GM12878 (cell line): ENCODE results near the gene CAMK2G.

Experiments used
- NR2C2 ChIP-seq: IDR thresholded peaks from 2 replicates; pipeline ENCODE4 v1.6.1; 2011; ENCODE audit warnings: borderline replicate concordance, low read depth; ENCODE audit not compliant: control insufficient read depth, insufficient read length
- TAF1 ChIP-seq: IDR thresholded peaks from 2 replicates; pipeline ENCODE4 v1.6.1; 2011; ENCODE audit warnings: mild to moderate bottlenecking, low read depth, low read length, borderline replicate concordance
- TF ChIP-seq, protein P1 (sequence below), 3 experiments: IDR thresholded peaks in 2 of 3; conservative IDR thresholded peaks in 1 of 3; 2 replicates each; pipeline ENCODE4 v1.5.1; 2011; ENCODE audit warnings: low read depth in 3 of 3, low read length in 3 of 3, mild to moderate bottlenecking in 3 of 3, control low read depth in 2 of 3, moderate library complexity in 2 of 3, inconsistent platforms in 1 of 3, mixed read lengths in 1 of 3; ENCODE audit not compliant: control insufficient read depth in 2 of 3, insufficient read depth in 1 of 3; ENCODE audit errors: extremely low read depth in 1 of 3

DNA sequence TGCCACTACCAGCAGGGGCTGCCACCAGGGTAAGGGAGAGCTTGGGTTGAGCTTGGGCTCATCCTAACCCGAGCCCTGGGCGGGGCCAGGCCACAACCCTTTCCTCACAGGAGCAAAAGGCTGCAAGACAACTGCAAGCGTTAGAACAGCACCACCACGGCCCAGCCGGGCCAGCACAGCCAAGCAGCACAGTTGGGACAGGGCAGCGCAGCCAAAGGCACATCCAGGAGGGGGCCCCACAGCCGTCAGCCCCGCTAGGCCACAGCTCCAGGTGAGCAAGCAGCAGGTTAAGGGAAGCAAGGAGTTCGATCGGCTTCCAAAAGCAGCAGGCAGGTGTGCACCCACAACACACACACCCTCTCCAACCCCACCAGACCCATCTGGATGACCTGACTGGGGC is 56.0 kb downstream of the CAMK2G start:
- no peak for TF ChIP-seq TAF1
- TF ChIP-seq, protein P1, sequence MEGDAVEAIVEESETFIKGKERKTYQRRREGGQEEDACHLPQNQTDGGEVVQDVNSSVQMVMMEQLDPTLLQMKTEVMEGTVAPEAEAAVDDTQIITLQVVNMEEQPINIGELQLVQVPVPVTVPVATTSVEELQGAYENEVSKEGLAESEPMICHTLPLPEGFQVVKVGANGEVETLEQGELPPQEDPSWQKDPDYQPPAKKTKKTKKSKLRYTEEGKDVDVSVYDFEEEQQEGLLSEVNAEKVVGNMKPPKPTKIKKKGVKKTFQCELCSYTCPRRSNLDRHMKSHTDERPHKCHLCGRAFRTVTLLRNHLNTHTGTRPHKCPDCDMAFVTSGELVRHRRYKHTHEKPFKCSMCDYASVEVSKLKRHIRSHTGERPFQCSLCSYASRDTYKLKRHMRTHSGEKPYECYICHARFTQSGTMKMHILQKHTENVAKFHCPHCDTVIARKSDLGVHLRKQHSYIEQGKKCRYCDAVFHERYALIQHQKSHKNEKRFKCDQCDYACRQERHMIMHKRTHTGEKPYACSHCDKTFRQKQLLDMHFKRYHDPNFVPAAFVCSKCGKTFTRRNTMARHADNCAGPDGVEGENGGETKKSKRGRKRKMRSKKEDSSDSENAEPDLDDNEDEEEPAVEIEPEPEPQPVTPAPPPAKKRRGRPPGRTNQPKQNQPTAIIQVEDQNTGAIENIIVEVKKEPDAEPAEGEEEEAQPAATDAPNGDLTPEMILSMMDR (IDR thresholded peaks at IDR 0.05 in 2 of 3, conservative IDR thresholded peaks at IDR 0.05 in 1 of 3; ENCODE audit: control insufficient read depth in 2 of 3, extremely low read depth in 1 of 3, insufficient read depth in 1 of 3, low read depth in 3 of 3, low read length in 3 of 3) = no peak
- no peak for TF ChIP-seq NR2C2
